Omental fat pad (tissue), 4 donors: ENCODE measurements around the gene GRAMD1A. TPM values are rescaled to one million over a fixed set of nuclear protein-coding genes. Genes with fewer than 3 reads are reported as not detected.

Source experiments
- ATAC-seq: fragments of 150-250 bp; one replicate; pipeline ENCODE4 v1.9.1; 2016; ENCODE audit warnings: mild to moderate bottlenecking, moderate library complexity; ENCODE audit not compliant: low FRiP score
- DNase-seq: peaks from one replicate; pipeline ENCODE4 v3.0.0-alpha.2; 2019; ENCODE audit warnings: low spot score
- total RNA-seq, 4 donors: library from RNA; depleted of rRNA; stranded (reverse); fragments of >200 nt; gene quantifications; one replicate each; pipeline ENCODE4 v1.1.0, GENCODE V29; 2016
- TF ChIP-seq, protein P1 (sequence below), 3 donors: fragments of 450-650 bp; IDR thresholded peaks; one replicate each; pipeline ENCODE4 v1.5.1; 2016 to 2017; ENCODE audit warnings: antibody characterized with exemption in 3 of 3, mild to moderate bottlenecking in 3 of 3, moderate library complexity in 2 of 3

The GRAMD1A gene
- total RNA-seq, 4 donors from 2014 or later = 34.7 to 70.7 (median 43.3) TPM

DNA sequence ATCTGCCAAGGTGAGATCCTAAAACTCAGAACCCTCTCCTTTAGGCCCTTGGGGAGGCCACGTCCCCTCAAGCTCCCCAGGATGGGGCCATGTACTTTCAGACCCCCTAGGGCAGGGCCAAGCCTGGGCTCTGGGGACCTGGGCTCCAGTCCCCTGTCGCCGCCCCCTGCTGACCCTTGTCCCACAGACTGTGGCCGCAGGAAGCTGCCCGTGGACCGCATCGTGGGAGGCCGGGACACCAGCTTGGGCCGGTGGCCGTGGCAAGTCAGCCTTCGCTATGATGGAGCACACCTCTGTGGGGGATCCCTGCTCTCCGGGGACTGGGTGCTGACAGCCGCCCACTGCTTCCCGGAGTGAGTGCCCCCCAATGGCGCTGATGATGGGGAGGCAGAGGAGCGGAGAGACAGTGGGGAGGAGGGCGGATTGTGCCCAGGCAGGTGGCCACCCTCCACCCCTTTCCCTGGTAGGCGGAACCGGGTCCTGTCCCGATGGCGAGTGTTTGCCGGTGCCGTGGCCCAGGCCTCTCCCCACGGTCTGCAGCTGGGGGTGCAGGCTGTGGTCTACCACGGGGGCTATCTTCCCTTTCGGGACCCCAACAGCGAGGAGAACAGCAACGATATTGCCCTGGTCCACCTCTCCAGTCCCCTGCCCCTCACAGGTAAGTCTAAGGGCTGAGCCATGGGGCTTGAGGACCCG, 60.2 kb downstream of the GRAMD1A start:
- ATAC-seq (no peak), DNase-seq (no peak)
- TF ChIP-seq, protein P1, sequence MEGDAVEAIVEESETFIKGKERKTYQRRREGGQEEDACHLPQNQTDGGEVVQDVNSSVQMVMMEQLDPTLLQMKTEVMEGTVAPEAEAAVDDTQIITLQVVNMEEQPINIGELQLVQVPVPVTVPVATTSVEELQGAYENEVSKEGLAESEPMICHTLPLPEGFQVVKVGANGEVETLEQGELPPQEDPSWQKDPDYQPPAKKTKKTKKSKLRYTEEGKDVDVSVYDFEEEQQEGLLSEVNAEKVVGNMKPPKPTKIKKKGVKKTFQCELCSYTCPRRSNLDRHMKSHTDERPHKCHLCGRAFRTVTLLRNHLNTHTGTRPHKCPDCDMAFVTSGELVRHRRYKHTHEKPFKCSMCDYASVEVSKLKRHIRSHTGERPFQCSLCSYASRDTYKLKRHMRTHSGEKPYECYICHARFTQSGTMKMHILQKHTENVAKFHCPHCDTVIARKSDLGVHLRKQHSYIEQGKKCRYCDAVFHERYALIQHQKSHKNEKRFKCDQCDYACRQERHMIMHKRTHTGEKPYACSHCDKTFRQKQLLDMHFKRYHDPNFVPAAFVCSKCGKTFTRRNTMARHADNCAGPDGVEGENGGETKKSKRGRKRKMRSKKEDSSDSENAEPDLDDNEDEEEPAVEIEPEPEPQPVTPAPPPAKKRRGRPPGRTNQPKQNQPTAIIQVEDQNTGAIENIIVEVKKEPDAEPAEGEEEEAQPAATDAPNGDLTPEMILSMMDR (IDR thresholded peaks at IDR 0.05) = no peak

DNA sequence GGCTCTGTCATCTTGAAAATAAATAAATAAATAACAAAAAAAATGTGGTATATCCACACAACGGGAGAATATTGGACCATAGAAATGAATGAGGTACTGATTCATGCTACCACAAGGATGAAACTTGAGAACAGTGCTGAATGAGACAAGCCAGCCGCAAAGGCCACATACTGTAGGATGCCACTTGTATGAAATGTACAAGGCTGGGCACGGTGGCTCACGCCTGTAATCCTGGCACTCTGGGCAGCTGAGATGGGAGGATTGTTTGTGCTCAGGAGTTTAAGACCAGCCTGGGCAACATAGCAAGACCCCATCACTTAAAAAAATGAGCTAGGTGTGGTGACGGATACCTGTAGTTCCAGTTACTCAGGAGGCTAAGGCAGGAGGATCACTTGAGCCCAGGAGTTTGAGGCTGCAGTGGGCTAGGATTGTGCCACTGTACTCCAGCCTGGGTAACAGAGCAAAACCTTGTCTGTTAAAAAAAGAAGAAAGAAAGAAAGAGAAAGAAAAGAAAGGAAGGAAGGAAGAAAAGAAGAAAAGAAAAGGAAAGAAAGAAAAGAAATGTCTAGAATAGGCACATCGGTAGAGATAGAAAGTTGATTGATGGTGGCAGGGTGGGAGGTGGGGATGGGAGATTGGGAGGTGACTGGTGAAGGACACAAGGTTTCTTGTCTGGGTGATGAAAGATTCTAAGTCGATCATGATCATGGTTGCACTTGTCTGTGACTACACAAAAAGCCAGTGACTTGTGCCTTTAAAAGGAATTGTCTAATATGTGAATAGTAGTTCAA, 61.7 kb downstream of the GRAMD1A start:
- ATAC-seq = no peak
- TF ChIP-seq, protein P1 (IDR thresholded peaks at IDR 0.05) = no peak
- DNase-seq = no peak

DNA sequence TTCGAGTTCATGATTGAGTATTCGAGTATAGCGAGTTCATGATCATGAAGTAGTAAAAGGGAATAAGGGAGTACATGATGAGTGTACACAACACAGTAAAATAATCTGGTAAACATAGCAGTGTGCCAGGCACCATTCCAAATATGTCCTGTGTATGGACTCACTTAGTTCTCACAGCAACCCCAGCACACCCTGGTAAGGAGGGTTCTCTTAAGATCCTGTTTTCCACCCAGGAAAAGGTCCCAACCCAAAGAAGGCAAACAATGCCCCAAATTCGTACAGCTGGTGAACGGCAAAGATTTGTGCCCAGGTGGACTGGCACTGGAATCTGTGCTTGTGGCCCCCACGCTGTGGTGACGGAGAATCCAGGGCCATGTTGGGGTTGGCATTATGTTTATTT, 62.8 kb downstream of the GRAMD1A start:
- DNase-seq (no peak), ATAC-seq (no peak)
- TF ChIP-seq, protein P1 (IDR thresholded peaks at IDR 0.05) = no peak

DNA sequence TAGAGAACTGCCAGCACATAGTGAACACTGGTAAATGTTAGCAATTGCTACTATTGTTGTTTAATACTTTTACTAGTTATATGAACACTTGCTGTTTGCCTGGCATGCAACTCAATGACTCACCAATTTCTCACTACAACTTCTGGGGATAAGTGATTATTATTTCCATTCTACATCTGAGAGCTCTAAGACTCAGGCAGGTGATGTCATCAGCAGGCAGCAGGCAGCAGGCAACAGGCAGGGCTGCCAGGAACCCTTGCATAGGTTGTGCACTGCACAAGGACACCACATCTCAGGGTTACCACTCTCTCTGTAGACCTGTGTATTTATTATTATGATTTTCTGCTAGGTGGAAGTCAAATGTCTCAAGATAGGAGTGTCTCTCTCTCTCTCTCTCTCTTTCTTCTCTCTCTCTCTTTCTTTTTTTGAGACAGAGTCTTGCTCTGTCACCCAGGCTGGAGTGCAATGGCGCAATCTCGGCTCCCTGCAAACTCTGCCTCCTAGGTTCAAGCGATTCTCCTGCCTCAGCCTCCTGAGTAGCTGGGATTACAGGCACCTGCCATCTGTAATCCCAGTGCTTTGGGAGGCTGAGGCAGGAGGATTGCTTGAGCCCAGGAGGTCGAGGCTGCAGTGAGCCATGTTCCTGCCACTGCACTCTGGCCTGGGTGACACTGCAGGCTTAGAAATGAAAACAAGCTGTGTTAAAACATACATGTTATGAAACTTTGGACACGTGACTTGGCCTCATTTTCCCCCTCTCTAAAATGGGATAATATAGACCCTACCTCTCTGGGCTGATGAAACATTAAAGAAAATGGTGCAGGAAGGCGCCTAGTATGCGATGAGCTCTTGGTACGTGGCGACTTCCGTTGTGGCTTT, 64.1 kb downstream of the GRAMD1A start:
- ATAC-seq = no peak
- DNase-seq = no peak
- TF ChIP-seq, protein P1 (IDR thresholded peaks at IDR 0.05) = no peak

DNA sequence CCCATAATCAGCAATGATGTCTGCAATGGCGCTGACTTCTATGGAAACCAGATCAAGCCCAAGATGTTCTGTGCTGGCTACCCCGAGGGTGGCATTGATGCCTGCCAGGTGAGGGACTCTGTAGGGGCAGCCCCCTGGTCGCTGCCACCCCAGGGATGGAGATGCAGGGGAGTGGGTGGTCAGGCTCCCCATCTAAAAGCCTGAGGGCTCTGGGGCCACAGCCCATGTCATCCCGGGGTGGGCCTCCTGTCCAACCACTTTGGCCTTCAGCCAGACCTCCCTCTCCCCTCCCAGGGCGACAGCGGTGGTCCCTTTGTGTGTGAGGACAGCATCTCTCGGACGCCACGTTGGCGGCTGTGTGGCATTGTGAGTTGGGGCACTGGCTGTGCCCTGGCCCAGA, 65.5 kb downstream of the GRAMD1A start:
- TF ChIP-seq, protein P1 (IDR thresholded peaks at IDR 0.05) = no peak
- DNase-seq = no peak
- no peak for ATAC-seq

DNA sequence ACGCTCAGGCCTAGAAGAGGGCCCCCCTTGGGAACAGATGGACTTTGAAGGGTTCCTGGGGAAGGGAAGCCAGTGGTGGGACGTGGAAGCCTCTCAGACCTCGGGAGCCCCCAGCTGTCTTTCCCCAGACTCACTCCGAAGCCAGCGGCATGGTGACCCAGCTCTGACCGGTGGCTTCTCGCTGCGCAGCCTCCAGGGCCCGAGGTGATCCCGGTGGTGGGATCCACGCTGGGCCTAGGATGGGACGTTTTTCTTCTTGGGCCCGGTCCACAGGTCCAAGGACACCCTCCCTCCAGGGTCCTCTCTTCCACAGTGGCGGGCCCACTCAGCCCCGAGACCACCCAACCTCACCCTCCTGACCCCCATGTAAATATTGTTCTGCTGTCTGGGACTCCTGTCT, 66.0 kb downstream of the GRAMD1A start:
- ATAC-seq (no peak), DNase-seq (no peak)
- TF ChIP-seq, protein P1 (IDR thresholded peaks at IDR 0.05) = no peak
